Duodenal mucosa (tissue), 2 donors: ENCODE data around the gene RBM33.

Experiments used
- H3K27ac ChIP-seq: one replicate; pipeline ENCODE4 v1.7.0; 2013; ENCODE audit warnings: low read depth, low read length
- H3K27me3 ChIP-seq, 2 donors: one replicate each; pipeline ENCODE4 v1.7.0; 2013; ENCODE audit warnings: low read length in 2 of 2, control low read depth in 1 of 2; ENCODE audit not compliant: insufficient read depth in 2 of 2, control insufficient read depth in 1 of 2
- H3K36me3 ChIP-seq, 2 donors: one replicate each; pipeline ENCODE4 v1.7.0; 2013; ENCODE audit warnings: low read length in 2 of 2, control low read depth in 1 of 2; ENCODE audit not compliant: insufficient read depth in 2 of 2, control insufficient read depth in 1 of 2
- H3K4me1 ChIP-seq, 2 donors: one replicate each; pipeline ENCODE4 v1.7.0; 2013; ENCODE audit warnings: low read length in 2 of 2, control low read depth in 1 of 2; ENCODE audit not compliant: insufficient read depth in 2 of 2, control insufficient read depth in 1 of 2
- H3K4me3 ChIP-seq, 2 donors: one replicate each; pipeline ENCODE4 v1.7.0; 2013; ENCODE audit warnings: low read length in 2 of 2, low read depth in 1 of 2
- H3K9ac ChIP-seq, 2 donors: one replicate each; pipeline ENCODE4 v1.7.0; 2013; ENCODE audit warnings: low read length in 2 of 2, low read depth in 1 of 2
- H3K9me3 ChIP-seq, 2 donors: one replicate each; pipeline ENCODE4 v1.7.0; 2013; ENCODE audit warnings: low read length in 2 of 2, control low read depth in 1 of 2; ENCODE audit not compliant: control insufficient read depth in 1 of 2

Gene RBM33

DNA sequence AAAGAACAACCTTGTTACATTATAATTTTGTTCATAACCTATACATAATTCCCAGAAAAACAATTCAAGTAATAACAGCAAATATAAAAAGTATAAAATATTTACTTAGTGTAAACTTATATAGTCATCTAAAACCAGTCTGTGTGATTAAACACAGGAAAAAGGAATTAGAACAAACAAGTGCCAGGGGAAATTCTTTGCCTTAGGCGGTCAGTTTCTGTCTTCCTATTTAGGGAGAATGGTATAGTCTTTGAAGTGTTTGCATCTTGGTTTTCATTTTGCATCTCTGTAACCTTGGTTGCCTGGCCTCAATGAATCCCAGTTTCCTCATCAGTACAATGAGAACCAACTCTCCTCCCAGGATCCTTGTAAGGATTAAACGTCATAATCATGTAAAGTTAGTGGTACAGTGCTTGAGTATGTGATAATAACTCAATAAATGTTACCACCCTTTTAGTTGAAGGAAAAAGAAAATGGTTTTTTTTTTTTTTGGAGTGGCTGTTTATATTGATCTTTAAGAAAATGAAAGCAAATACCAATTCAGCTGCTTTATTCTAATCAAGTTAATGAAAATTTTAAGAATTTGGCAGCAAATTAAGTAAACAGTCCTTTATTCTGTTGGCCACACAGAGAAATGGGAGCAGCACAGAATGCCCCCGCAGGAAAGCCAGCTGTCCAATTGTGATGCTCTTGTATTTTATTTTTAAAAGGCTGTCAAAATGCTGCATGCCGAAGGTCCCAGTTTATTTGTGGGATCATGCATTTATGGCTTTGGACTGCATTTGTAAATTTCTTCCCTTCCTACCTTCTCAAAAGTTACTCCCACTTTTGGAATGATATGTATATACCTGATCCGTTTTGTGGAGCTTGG is 106.0 kb downstream of the RBM33 start:
- Histone ChIP-seq H3K27ac (no peak overlapping the region), H3K4me3 (no peak overlapping the region), H3K4me1 (peaks cover 23 to 29% of the 10 kb centered on the region in 2 donors), H3K9me3 (no peaks in the 10 kb centered on the region), H3K36me3 (peaks cover 15 to 24% of the 10 kb centered on the region in 2 donors), H3K27me3 (no peaks in the 10 kb centered on the region), H3K9ac (no peak overlapping the region)

DNA sequence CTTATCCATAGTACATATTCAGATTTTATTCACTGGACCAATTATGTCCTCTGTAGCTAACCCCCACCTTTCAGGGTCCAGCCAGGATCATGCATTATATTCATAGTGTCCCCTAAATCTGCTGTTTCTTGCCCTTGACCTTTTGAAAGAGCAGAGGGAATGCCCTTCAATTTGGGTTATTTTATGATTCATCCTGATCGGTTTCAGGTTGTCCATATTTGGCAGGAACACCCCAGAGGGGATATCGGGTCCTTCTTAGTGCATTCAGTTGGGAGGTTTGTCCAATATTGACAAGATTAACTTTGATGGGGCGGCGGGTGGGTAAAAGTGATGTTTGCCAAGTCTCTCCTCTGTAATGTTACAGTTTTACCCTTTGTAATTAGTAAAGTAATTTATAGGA is 106.9 kb downstream of the RBM33 start:
- H3K36me3 ChIP-seq = peaks cover 7 to 15% of the 10 kb centered on the region in 2 donors
- H3K4me3 ChIP-seq = no peak overlapping the region
- H3K27ac ChIP-seq = no peak overlapping the region
- peaks cover 23 to 32% of the 10 kb centered on the region in 2 donors for H3K4me1 ChIP-seq
- H3K9me3 ChIP-seq = no peaks in the 10 kb centered on the region
- H3K9ac ChIP-seq = no peak overlapping the region
- no peaks in the 10 kb centered on the region for H3K27me3 ChIP-seq

DNA sequence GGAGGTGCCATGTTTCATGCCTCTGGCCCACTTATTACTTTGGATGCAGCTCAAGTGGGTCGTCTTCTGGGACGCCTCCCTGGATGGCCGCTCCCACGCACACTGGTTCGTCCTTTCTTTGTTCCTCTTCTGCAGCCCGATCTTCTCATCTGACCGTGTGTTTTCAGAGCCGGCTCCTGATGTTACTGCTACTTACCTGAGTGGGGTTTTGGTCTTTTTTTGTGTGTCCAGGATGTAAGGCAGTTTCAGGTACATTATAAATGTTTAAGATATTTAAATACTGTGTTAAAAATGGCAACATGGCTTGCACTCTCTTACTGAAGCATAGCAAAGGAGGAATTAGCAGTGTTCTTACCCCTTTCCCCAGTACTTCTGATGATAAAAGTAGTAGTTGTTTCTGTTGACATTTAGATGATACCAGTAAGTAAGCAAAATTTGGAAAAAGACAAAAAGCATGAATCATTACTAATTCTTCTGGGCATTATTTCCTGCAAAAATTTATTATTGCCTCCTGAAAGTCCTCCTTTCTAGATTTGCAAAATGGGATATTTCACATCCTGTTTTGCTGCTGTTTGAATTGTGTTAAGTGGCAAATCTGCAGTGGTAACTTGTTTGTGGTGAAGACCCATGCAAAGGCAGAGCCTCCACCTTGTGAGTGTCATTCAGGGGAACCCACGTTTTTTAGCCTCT is 108.4 kb downstream of the RBM33 start:
- no peak overlapping the region for H3K9ac ChIP-seq
- H3K4me1 ChIP-seq = peaks cover 23 to 38% of the 10 kb centered on the region in 2 donors
- H3K36me3 ChIP-seq = peaks cover 5 to 13% of the 10 kb centered on the region in 2 donors
- H3K4me3 ChIP-seq = no peak overlapping the region
- no peaks in the 10 kb centered on the region for H3K9me3 ChIP-seq
- no peaks in the 10 kb centered on the region for H3K27me3 ChIP-seq
- H3K27ac ChIP-seq = no peak overlapping the region

DNA sequence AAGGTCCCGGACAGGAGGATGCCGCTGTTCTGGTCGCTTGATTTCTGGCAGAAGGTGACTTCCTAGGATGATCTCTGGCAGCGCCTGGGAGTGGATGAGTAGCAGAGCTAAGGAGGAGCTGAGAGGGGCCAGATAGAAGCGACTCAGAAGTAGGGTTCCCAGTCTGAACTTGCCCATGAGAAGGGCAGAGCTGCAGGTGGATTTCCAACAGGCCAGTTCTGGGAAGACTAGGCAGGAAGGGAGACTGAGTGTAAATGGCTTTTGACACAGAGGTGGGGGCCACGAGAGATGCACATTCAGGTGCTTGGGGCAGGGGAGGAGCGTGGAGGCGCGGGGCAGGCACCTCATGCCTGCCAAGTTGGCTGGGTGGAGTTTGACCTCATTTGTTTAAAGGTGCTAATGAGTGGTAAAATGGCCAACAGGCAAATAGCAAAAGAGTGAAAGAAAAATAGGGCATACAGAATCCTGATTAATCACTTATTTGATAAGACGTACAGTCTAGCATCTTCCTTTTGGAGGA is 109.0 kb downstream of the RBM33 start:
- H3K9me3 ChIP-seq = no peaks in the 10 kb centered on the region
- no peak overlapping the region for H3K27ac ChIP-seq
- H3K27me3 ChIP-seq = no peaks in the 10 kb centered on the region
- H3K4me1 ChIP-seq = peaks cover 23 to 38% of the 10 kb centered on the region in 2 donors
- no peak overlapping the region for H3K9ac ChIP-seq
- H3K36me3 ChIP-seq = peaks cover 2 to 9% of the 10 kb centered on the region in 2 donors
- H3K4me3 ChIP-seq = no peak overlapping the region

DNA sequence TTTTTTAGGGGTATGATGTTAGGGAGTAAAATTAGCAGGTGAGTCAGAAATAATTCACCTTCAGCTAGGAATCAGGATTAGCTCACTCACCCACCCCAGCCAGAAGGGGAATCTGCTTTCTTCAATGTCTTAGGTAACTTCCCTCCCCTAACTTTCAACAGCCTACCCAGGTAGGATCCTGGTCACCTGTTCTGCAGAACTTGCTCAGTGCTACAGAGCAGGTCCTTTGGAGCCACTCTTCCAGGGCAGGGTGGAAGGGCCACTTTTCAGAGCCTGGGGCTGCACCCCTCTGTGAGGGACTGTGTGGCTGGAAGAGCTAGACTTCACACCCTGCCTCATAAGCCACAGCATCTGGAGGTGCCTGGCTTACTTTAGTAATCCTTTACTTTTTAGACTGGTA is 109.7 kb downstream of the RBM33 start:
- H3K4me1 ChIP-seq = peaks cover 23 to 38% of the 10 kb centered on the region in 2 donors
- no peaks in the 10 kb centered on the region for H3K9me3 ChIP-seq
- no peak overlapping the region for H3K27ac ChIP-seq
- H3K4me3 ChIP-seq = no peak overlapping the region
- no peak overlapping the region for H3K9ac ChIP-seq
- H3K27me3 ChIP-seq = no peaks in the 10 kb centered on the region
- H3K36me3 ChIP-seq = peaks cover 4 to 9% of the 10 kb centered on the region in 2 donors

DNA sequence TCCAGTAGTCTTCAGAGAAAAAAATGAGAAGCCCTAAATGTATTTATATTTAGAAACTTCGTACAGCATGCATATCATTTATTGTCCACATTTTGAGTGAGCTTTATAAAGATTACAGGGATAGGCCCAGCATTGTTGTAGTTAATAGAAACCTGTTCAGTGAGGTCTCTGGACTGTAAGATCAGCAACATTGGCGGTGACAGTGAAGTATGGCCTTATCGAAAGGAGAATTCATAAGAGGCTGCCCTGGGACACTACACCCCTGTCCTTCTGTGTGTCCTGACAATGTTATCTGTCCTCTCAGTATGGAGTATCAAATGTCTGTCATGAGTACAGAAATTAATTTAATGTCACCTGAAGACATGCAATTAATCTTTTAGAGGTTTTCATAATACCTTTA is 110.6 kb downstream of the RBM33 start:
- H3K9ac ChIP-seq = no peak overlapping the region
- no peaks in the 10 kb centered on the region for H3K9me3 ChIP-seq
- no peak overlapping the region for H3K4me3 ChIP-seq
- peaks cover 23 to 42% of the 10 kb centered on the region in 2 donors for H3K4me1 ChIP-seq
- H3K36me3 ChIP-seq = peaks cover 4 to 14% of the 10 kb centered on the region in 2 donors
- no peaks in the 10 kb centered on the region for H3K27me3 ChIP-seq
- H3K27ac ChIP-seq = no peak overlapping the region

DNA sequence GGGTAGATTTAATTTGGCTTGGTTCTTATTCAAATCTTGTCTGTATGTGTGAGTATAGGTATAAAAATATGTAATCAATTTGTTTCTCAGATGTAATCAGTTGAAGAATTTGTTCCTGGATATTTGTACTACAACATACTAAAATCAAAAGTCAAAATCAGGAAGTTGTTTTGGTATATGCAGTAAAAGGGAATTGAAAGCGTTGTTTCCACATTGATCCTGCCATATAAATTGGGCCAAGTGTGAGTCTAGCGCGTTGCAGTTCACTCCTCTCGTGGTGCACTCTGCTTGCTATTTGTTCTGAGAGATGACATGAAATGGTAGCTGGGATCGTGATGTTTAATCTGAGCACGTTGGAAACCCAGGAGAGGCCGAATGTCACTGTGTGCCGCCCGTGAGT is 111.9 kb downstream of the RBM33 start:
- H3K9me3 ChIP-seq = no peaks in the 10 kb centered on the region
- no peak overlapping the region for H3K27ac ChIP-seq
- H3K4me3 ChIP-seq = no peak overlapping the region
- H3K36me3 ChIP-seq = peaks cover 4 to 17% of the 10 kb centered on the region in 2 donors
- H3K27me3 ChIP-seq = no peaks in the 10 kb centered on the region
- no peak overlapping the region for H3K9ac ChIP-seq
- H3K4me1 ChIP-seq = peaks cover 23 to 45% of the 10 kb centered on the region in 2 donors

DNA sequence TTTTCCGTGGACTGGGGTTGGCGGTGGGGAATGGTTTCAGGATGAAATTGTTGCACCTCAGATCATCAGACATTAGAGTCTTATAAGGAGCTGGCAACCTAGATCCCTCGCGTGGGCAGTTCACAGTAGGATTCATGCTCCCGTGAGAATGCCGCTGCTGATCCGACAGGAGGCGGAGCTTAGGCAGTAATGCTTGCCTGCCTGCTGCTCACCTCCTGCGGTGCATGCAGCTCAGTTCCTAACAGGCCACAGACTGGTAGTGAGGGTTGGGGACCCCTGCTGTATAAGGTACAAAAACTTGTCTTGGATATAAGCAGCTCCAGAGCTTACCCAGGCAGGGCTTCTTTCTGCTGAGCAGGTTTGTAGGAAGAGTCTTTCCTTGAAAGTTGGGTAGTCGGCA is 113.9 kb downstream of the RBM33 start:
- H3K4me1 ChIP-seq = peaks cover 21 to 41% of the 10 kb centered on the region in 2 donors

DNA sequence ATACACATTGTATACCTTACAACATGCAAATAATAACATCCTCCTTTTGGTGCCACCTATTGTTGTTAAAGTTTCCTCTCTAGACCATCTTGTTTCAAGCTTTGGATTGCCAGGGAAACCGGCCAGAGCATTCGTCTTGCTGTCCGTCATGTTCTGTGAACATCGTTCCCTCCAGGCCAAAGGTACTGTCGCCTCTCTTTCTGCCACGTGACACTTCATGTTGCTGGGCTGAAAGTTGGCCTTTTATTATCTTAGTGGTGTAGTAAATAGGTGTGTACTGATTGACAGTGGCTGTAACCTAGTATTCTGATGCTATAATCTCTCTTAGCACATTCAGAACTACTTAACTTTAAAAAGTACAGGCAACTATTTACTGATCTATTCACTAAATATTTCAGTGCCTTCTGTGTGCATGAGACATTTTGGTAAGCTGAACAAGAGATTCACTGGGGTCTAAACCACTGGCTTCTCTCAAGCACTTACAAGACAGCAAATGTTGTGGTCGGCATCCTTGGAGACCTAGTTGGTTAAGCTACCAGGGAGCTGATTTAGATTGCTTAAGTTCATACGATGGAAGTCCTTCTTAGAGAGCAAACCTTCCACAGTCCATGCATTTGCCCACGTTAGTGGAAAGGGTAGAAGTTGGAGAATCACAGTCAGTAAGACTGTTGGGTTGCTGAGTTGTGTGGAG is 115.4 kb downstream of the RBM33 start:
- no peaks in the 10 kb centered on the region for H3K9me3 ChIP-seq
- no peak overlapping the region for H3K27ac ChIP-seq
- no peak overlapping the region for H3K9ac ChIP-seq
- H3K36me3 ChIP-seq = peaks cover 30 to 38% of the 10 kb centered on the region in 2 donors
- no peaks in the 10 kb centered on the region for H3K27me3 ChIP-seq
- H3K4me3 ChIP-seq = no peak overlapping the region
- H3K4me1 ChIP-seq = peaks cover 9 to 31% of the 10 kb centered on the region in 2 donors

More for the DNA sequence above, 113.9 kb downstream of the RBM33 start:
- H3K9ac ChIP-seq = no peak overlapping the region
- H3K27ac ChIP-seq = no peak overlapping the region
- H3K4me3 ChIP-seq = no peak overlapping the region
- H3K27me3 ChIP-seq = no peaks in the 10 kb centered on the region
- H3K9me3 ChIP-seq = no peaks in the 10 kb centered on the region
- peaks cover 19 to 24% of the 10 kb centered on the region in 2 donors for H3K36me3 ChIP-seq
